Uterus (tissue), 4 donors: Measurements from ENCODE around the gene MED27. TPM values are rescaled to one million over a fixed set of nuclear protein-coding genes. Genes with fewer than 3 reads are reported as not detected.
A peak's percentile ranks its signal among the peaks of the same experiment; 100 is the strongest.

Experiments
- DNase-seq, 2 donors: peaks; one replicate each; pipeline ENCODE4 v3.0.0-alpha.2; 2019 to 2020
- H3K27ac ChIP-seq, 2 donors: fragments of 200-600 bp; sonication (generic); 1 replicate in 1 of 2; 2 replicates in 1 of 2; pipeline ENCODE4 v1.5.1; 2016 to 2018
- H3K27me3 ChIP-seq, 2 donors: fragments of 200-600 bp; sonication (generic); one replicate each; pipeline ENCODE4 v1.5.1; 2018 to 2019; ENCODE audit warnings: control low read depth in 1 of 2
- H3K36me3 ChIP-seq, 2 donors: fragments of 200-600 bp; sonication (generic); one replicate each; pipeline ENCODE4 v1.5.1; 2019; ENCODE audit warnings: control low read depth in 1 of 2
- H3K4me1 ChIP-seq, 2 donors: fragments of 200-600 bp; sonication (generic); one replicate each; pipeline ENCODE4 v1.5.1; 2018 to 2019; ENCODE audit warnings: control low read depth in 1 of 2
- H3K4me3 ChIP-seq, 2 donors: fragments of 200-600 bp; sonication (generic); 1 replicate in 1 of 2; 2 replicates in 1 of 2; pipeline ENCODE4 v1.5.1; 2018 to 2019; ENCODE audit warnings: mild to moderate bottlenecking in 1 of 2
- H3K9me3 ChIP-seq, 2 donors: fragments of 200-600 bp; sonication (generic); one replicate each; pipeline ENCODE4 v1.5.1; 2019; ENCODE audit warnings: control low read depth in 1 of 2
- CTCF ChIP-seq, 4 experiments: fragments of 200-600 bp in 2 of 4; fragments of 450-650 bp in 2 of 4; sonication (generic) in 2 of 4; IDR thresholded peaks; one replicate each; pipeline ENCODE4 v1.5.1; 2016 to 2019; ENCODE audit warnings: antibody characterized with exemption in 4 of 4, mild to moderate bottlenecking in 2 of 4, moderate library complexity in 1 of 4
- POLR2A ChIP-seq, 2 donors: fragments of 450-650 bp; IDR thresholded peaks; one replicate each; pipeline ENCODE4 v1.6.1; 2016; ENCODE audit warnings: antibody characterized with exemption in 2 of 2, mild to moderate bottlenecking in 1 of 2, moderate library complexity in 1 of 2
- intact Hi-C: fragments of 100-400 bp; cut with DNase I; formaldehyde crosslinking; loops from one replicate; pipeline ENCODE4 v1.15.1; 2023; ENCODE audit warnings: low total_unique reads
- total RNA-seq, 4 donors: library from RNA; depleted of rRNA in 3 of 4; stranded (reverse); fragments of >200 nt in 3 of 4; gene quantifications; one replicate each; pipeline versions ENCODE4 v1.1.0 to v1.2.4, GENCODE V29; 2014 to 2023
- donor health status: DM: yes; HTN: yes; CAD: no.

The MED27 gene
- total RNA-seq, result 10 to 100 TPM in 2 of 4 donors, 1 to 10 TPM in 2; 4.6 to 29.3 (median 10.7) TPM

- intact Hi-C loops, result no loop called here
Measured at GRCh38 chr9:132079391-132080091, at the start of gene MED27. TSS of gene MED27 (minus strand) at chr9:132079867. CDS start at chr9:132079844, 23 bp downstream.

GRCh38 chr9:132127888-132128534, 48.3 kb upstream of the MED27 start:
- intact Hi-C loops, result no loop called here
- no peaks in the 10 kb centered on the region for H3K4me1 ChIP-seq
- H3K9me3 ChIP-seq, result no peaks in the 10 kb centered on the region
- DNase-seq, result no peak
- H3K27ac ChIP-seq, result no peak overlapping the region
- no peaks in the 10 kb centered on the region for H3K36me3 ChIP-seq
- no peaks in the 10 kb centered on the region for H3K27me3 ChIP-seq
- TF ChIP-seq POLR2A (IDR thresholded peaks at IDR 0.05), result no peak
- no peak for TF ChIP-seq CTCF (IDR thresholded peaks at IDR 0.05)
- no peak overlapping the region for H3K4me3 ChIP-seq

More at GRCh38 chr9:132079391-132080091, at the start of gene MED27:
- Histone ChIP-seq H3K4me3 (peak within 1 kb of the TSS; percentile 54 to 73), H3K27ac (peak within 1 kb of the TSS; percentile 62 to 71), H3K9me3 (no peaks in the 10 kb centered on the region), H3K4me1 (peaks cover 0 to 7% of the 10 kb centered on the region in 2 donors), H3K27me3 (no peaks in the 10 kb centered on the region), H3K36me3 (no peaks in the 10 kb centered on the region)
- peak; percentile 92 to 93 for DNase-seq
- TF ChIP-seq POLR2A (IDR thresholded peaks at IDR 0.05) (peak in 1 of 2 donors; percentile 40), CTCF (IDR thresholded peaks at IDR 0.05) (no peak)

GRCh38 chr9:132126680-132127236, 47.1 kb upstream of the MED27 start:
- TF ChIP-seq POLR2A (IDR thresholded peaks at IDR 0.05) (no peak), CTCF (IDR thresholded peaks at IDR 0.05) (no peak)
- no peaks in the 10 kb centered on the region for H3K36me3 ChIP-seq
- DNase-seq, result no peak
- no peak overlapping the region for H3K27ac ChIP-seq
- no peak overlapping the region for H3K4me3 ChIP-seq
- no peaks in the 10 kb centered on the region for H3K9me3 ChIP-seq
- no peaks in the 10 kb centered on the region for H3K27me3 ChIP-seq
- no peaks in the 10 kb centered on the region for H3K4me1 ChIP-seq
- intact Hi-C loops, result no loop called here

- no peak for DNase-seq
- intact Hi-C loops, result no loop called here
- no peaks in the 10 kb centered on the region for H3K27me3 ChIP-seq
Measured at GRCh38 chr9:132125944-132126679, 46.4 kb upstream of the MED27 start.

More at GRCh38 chr9:132125944-132126679, 46.4 kb upstream of the MED27 start:
- TF ChIP-seq POLR2A (IDR thresholded peaks at IDR 0.05) (no peak), CTCF (IDR thresholded peaks at IDR 0.05) (no peak)
- Histone ChIP-seq H3K4me1 (no peaks in the 10 kb centered on the region), H3K9me3 (no peaks in the 10 kb centered on the region), H3K27ac (no peak overlapping the region), H3K36me3 (no peaks in the 10 kb centered on the region), H3K4me3 (no peak overlapping the region)
